Measurements from ENCODE around the gene PAK1. TPM values are rescaled to one million over a fixed set of nuclear protein-coding genes. Genes with fewer than 3 reads are reported as not detected.

Gene PAK1
- polyA plus RNA-seq, 3 donors, result 128 to 195 (median 134) TPM

- H2AFZ ChIP-seq (ENCODE audit: insufficient read depth, low read depth, low read length, poor library complexity, severe bottlenecking), result no peak overlapping the region
- H3K27ac ChIP-seq (ENCODE audit: low read depth in 1 of 2, low read length in 2 of 2), result no peak overlapping the region
- no peak for DNase-seq
- H3K4me2 ChIP-seq (replicated peaks; ENCODE audit: extremely low read depth, low read length, poor library complexity, severe bottlenecking), result no peak overlapping the region
- H3K36me3 ChIP-seq (replicated peaks in 1 of 2; ENCODE audit: control insufficient read depth in 1 of 2, insufficient read depth in 2 of 2, low read length in 2 of 2), result no peaks in the 10 kb centered on the region
- no peaks in the 10 kb centered on the region for H4K20me1 ChIP-seq (ENCODE audit: insufficient read depth, low read length)
- H3K4me3 ChIP-seq (replicated peaks in 1 of 3; ENCODE audit: low read depth in 2 of 3, low read length in 3 of 3), result no peak overlapping the region
- intact Hi-C loops (cut with micrococcal nuclease), result no loop called here
- Mint-ChIP-seq H3K27me3 (ENCODE audit: low read depth in 3 of 3) (peaks cover 3 to 5% (median 4%) of the 10 kb centered on the region in 3 donors), H3K4me1 (no peaks in the 10 kb centered on the region), H3K36me3 (no peaks in the 10 kb centered on the region), H3K27ac (no peak overlapping the region), H3K9me3 (peaks cover 0 to 2% (median 0%) of the 10 kb centered on the region in 7 donors), H3K4me3 (no peak overlapping the region)
- no peaks in the 10 kb centered on the region for H3K79me2 ChIP-seq (ENCODE audit: insufficient read depth, low read length)
- H3K9ac ChIP-seq (ENCODE audit: insufficient read depth, low read length, poor library complexity, severe bottlenecking), result no peak overlapping the region
- no peaks in the 10 kb centered on the region for H3K27me3 ChIP-seq (ENCODE audit: control insufficient read depth in 2 of 2, insufficient read depth in 2 of 2, low read length in 2 of 2)
- no peaks in the 10 kb centered on the region for H3K9me3 ChIP-seq (replicated peaks in 1 of 2; ENCODE audit: control insufficient read depth in 1 of 2, insufficient read depth in 1 of 2, low read length in 2 of 2)
- TF ChIP-seq CTCF (IDR thresholded peaks at IDR 0.05), result no peak
- no peaks in the 10 kb centered on the region for H3K4me1 ChIP-seq (ENCODE audit: control insufficient read depth in 1 of 2, insufficient read depth in 2 of 2, low read length in 2 of 2)
These were observed 161.8 kb downstream of the PAK1 start for GRCh38 chr11:77312107-77312506.

GRCh38 chr11:77311701-77312100 lies 162.2 kb downstream of the PAK1 start:
- H3K4me3 Mint-ChIP-seq, result no peak overlapping the region
- no peak overlapping the region for H3K4me2 ChIP-seq (replicated peaks; ENCODE audit: extremely low read depth, low read length, poor library complexity, severe bottlenecking)
- no peaks in the 10 kb centered on the region for H3K36me3 Mint-ChIP-seq
- no peak overlapping the region for H3K4me3 ChIP-seq (replicated peaks in 1 of 3; ENCODE audit: low read depth in 2 of 3, low read length in 3 of 3)
- no peaks in the 10 kb centered on the region for H3K36me3 ChIP-seq (replicated peaks in 1 of 2; ENCODE audit: control insufficient read depth in 1 of 2, insufficient read depth in 2 of 2, low read length in 2 of 2)
- H3K27me3 ChIP-seq (ENCODE audit: control insufficient read depth in 2 of 2, insufficient read depth in 2 of 2, low read length in 2 of 2), result no peaks in the 10 kb centered on the region
- H3K9me3 Mint-ChIP-seq, result peaks cover 0 to 2% (median 0%) of the 10 kb centered on the region in 7 donors
- H3K4me1 ChIP-seq (ENCODE audit: control insufficient read depth in 1 of 2, insufficient read depth in 2 of 2, low read length in 2 of 2), result no peaks in the 10 kb centered on the region
- H3K27me3 Mint-ChIP-seq (ENCODE audit: low read depth in 3 of 3), result peaks cover 3 to 5% (median 4%) of the 10 kb centered on the region in 3 donors
- no peak for TF ChIP-seq CTCF (IDR thresholded peaks at IDR 0.05)
- no peaks in the 10 kb centered on the region for H3K79me2 ChIP-seq (ENCODE audit: insufficient read depth, low read length)
- intact Hi-C loops (cut with micrococcal nuclease), result no loop called here
- H3K27ac ChIP-seq (ENCODE audit: low read depth in 1 of 2, low read length in 2 of 2), result no peak overlapping the region
- no peak overlapping the region for H3K9ac ChIP-seq (ENCODE audit: insufficient read depth, low read length, poor library complexity, severe bottlenecking)
- H4K20me1 ChIP-seq (ENCODE audit: insufficient read depth, low read length), result no peaks in the 10 kb centered on the region
- no peaks in the 10 kb centered on the region for H3K9me3 ChIP-seq (replicated peaks in 1 of 2; ENCODE audit: control insufficient read depth in 1 of 2, insufficient read depth in 1 of 2, low read length in 2 of 2)
- no peak overlapping the region for H2AFZ ChIP-seq (ENCODE audit: insufficient read depth, low read depth, low read length, poor library complexity, severe bottlenecking)
- DNase-seq, result no peak
- H3K27ac Mint-ChIP-seq, result no peak overlapping the region
- H3K4me1 Mint-ChIP-seq, result no peaks in the 10 kb centered on the region
- WGBS (ENCODE audit: insufficient coverage), result 89% methylated on average over 3 of the region's 3 CpGs
